ENCODE data around the gene MMAA. TPM values are rescaled to one million over a fixed set of nuclear protein-coding genes. Genes with fewer than 3 reads are reported as not detected.

Gene MMAA
- total RNA-seq, 4 donors from 2014 or later = 2.8 to 5.0 (median 3.8) TPM

- Histone ChIP-seq H3K36me3 (peaks cover 0 to 28% of the 10 kb centered on the region in 2 donors), H3K4me1 (no peaks in the 10 kb centered on the region), H3K27me3 (no peaks in the 10 kb centered on the region), H3K9me3 (no peaks in the 10 kb centered on the region), H3K27ac (no peak overlapping the region), H3K4me3 (no peak overlapping the region)
- 89 to 100% methylated on average over 3 of the region's 3 CpGs for WGBS, 2 donors (ENCODE audit: low coverage in 1 of 2)
- no peak for ATAC-seq
- TF ChIP-seq, protein P1, sequence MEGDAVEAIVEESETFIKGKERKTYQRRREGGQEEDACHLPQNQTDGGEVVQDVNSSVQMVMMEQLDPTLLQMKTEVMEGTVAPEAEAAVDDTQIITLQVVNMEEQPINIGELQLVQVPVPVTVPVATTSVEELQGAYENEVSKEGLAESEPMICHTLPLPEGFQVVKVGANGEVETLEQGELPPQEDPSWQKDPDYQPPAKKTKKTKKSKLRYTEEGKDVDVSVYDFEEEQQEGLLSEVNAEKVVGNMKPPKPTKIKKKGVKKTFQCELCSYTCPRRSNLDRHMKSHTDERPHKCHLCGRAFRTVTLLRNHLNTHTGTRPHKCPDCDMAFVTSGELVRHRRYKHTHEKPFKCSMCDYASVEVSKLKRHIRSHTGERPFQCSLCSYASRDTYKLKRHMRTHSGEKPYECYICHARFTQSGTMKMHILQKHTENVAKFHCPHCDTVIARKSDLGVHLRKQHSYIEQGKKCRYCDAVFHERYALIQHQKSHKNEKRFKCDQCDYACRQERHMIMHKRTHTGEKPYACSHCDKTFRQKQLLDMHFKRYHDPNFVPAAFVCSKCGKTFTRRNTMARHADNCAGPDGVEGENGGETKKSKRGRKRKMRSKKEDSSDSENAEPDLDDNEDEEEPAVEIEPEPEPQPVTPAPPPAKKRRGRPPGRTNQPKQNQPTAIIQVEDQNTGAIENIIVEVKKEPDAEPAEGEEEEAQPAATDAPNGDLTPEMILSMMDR (IDR thresholded peaks at IDR 0.05) = no peak
- no peak for TF ChIP-seq POLR2AphosphoS5 (IDR thresholded peaks at IDR 0.05)
- no peak for TF ChIP-seq EP300 (IDR thresholded peaks at IDR 0.05)
- no peak for TF ChIP-seq POLR2A (IDR thresholded peaks at IDR 0.05)
These were observed 40.9 kb downstream of the MMAA start for GRCh38 chr4:145660064-145660463.

- ATAC-seq = peak; percentile 82
- peaks cover 0 to 3% of the 10 kb centered on the region in 2 donors for H3K36me3 ChIP-seq
- TF ChIP-seq POLR2A (IDR thresholded peaks at IDR 0.05) (no peak), EP300 (IDR thresholded peaks at IDR 0.05) (no peak), POLR2AphosphoS5 (IDR thresholded peaks at IDR 0.05) (no peak)
- TF ChIP-seq, protein P1 (IDR thresholded peaks at IDR 0.05) = no peak
- WGBS, 2 donors (ENCODE audit: low coverage in 1 of 2) = 49 to 72% methylated on average over 2 to 3 of the region's 3 CpGs
- H3K27me3 ChIP-seq = no peaks in the 10 kb centered on the region
- H3K27ac ChIP-seq = no peak overlapping the region
- H3K9me3 ChIP-seq = no peaks in the 10 kb centered on the region
- no peak overlapping the region for H3K4me3 ChIP-seq
- no peaks in the 10 kb centered on the region for H3K4me1 ChIP-seq
These were observed 44.0 kb downstream of the MMAA start for GRCh38 chr4:145663194-145663593.

GRCh38 chr4:145665773-145666172 lies 46.6 kb downstream of the MMAA start:
- WGBS, 2 donors (ENCODE audit: low coverage in 1 of 2) = 83 to 100% methylated on average over 1 of the region's 1 CpG
- Histone ChIP-seq H3K4me1 (no peaks in the 10 kb centered on the region), H3K4me3 (no peak overlapping the region), H3K36me3 (no peaks in the 10 kb centered on the region), H3K9me3 (no peaks in the 10 kb centered on the region), H3K27ac (no peak overlapping the region), H3K27me3 (no peaks in the 10 kb centered on the region)
- TF ChIP-seq EP300 (IDR thresholded peaks at IDR 0.05) (no peak), POLR2A (IDR thresholded peaks at IDR 0.05) (no peak), POLR2AphosphoS5 (IDR thresholded peaks at IDR 0.05) (no peak)
- TF ChIP-seq, protein P1 (IDR thresholded peaks at IDR 0.05) = no peak
- no peak for ATAC-seq

DNA sequence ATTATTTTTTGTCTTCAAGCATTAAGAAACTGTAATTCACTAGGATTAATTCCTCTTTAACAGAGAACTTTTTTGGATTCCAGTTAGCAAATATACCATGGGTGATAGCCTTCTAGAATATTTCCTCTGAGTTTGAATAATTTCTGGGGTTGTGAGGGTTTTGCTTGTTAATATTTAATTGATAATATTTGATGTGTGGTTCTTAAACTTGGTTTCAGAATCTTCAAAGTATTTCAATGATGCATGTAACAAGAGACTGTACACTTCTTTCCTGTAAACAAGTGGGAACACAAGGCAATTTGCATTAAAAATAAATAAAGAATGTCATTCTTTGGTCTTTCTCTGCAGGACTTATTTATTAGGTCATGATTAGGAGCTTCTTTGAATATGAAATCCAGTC lies 51.2 kb downstream of the MMAA start:
- no peak overlapping the region for H3K4me3 ChIP-seq
- ATAC-seq = no peak
- H3K36me3 ChIP-seq = no peaks in the 10 kb centered on the region
- no peak overlapping the region for H3K27ac ChIP-seq
- H3K4me1 ChIP-seq = no peaks in the 10 kb centered on the region
- H3K9me3 ChIP-seq = no peaks in the 10 kb centered on the region
- TF ChIP-seq EP300 (IDR thresholded peaks at IDR 0.05) = no peak
- TF ChIP-seq, protein P1 (IDR thresholded peaks at IDR 0.05) = no peak
- TF ChIP-seq POLR2AphosphoS5 (IDR thresholded peaks at IDR 0.05) = no peak
- no peak for TF ChIP-seq POLR2A (IDR thresholded peaks at IDR 0.05)
- H3K27me3 ChIP-seq = no peaks in the 10 kb centered on the region

DNA sequence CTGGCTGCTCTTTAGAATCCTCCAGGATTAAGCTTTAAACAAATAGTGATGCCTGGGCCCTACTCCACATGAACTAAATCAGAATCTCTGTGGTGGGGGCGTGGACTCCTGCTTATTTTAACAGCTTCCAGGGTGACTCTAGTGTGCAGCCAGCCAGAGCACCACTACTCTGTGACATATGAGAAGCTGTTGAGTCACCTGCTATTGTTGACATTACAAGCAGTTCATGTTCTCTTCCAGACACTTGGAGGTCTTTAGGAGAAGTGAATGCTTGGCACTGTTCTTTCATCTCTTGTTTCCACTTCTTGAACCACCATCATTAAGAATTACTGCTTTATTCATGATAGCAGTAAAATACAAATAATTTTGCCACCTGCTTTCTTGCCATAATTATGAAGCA lies 60.3 kb downstream of the MMAA start:
- H3K4me1 ChIP-seq = peaks cover 0 to 20% (median 0%) of the 10 kb centered on the region in 3 donors
- ATAC-seq = peak; percentile 84
- H3K4me3 ChIP-seq = no peak overlapping the region
- H3K9me3 ChIP-seq = peaks cover 0 to 4% (median 0%) of the 10 kb centered on the region in 3 donors
- peak overlapping the region; percentile 24 to 65 (median 44) for H3K27ac ChIP-seq
- no peaks in the 10 kb centered on the region for H3K36me3 ChIP-seq
- WGBS, 2 donors (ENCODE audit: low coverage in 1 of 2) = 0 to 17% methylated on average over 1 of the region's 1 CpG
- TF ChIP-seq EP300 (IDR thresholded peaks at IDR 0.05) (no peak), POLR2A (IDR thresholded peaks at IDR 0.05) (no peak), POLR2AphosphoS5 (IDR thresholded peaks at IDR 0.05) (peak; percentile 81)
- no peaks in the 10 kb centered on the region for H3K27me3 ChIP-seq

Data from gastroesophageal sphincter (tissue), 4 donors.